ENCODE results near the gene HSPA12B.

GRCh38 chr20:3690413-3690812 lies 42.1 kb upstream of the HSPA12B start:
- TF ChIP-seq EZH2 (IDR thresholded peaks at IDR 0.05; ENCODE audit: borderline replicate concordance, low read depth, low read length, severe bottlenecking) (no peak), GATA2 (IDR thresholded peaks at IDR 0.05; ENCODE audit: insufficient read depth, insufficient read length, low read depth, low read length) (no peak), MYC (IDR thresholded peaks at IDR 0.05; ENCODE audit: low read depth, low read length) (no peak), CTCF (IDR thresholded peaks at IDR 0.05; ENCODE audit: extremely low read depth in 1 of 2, insufficient read depth in 1 of 2, low read depth in 1 of 2, low read length in 2 of 2) (no peak), POLR2AphosphoS5 (IDR thresholded peaks at IDR 0.05; ENCODE audit: insufficient read depth, low read depth, low read length) (no peak), POLR2A (IDR thresholded peaks at IDR 0.05; ENCODE audit: low read depth, low read length) (no peak), JUN (IDR thresholded peaks at IDR 0.05; ENCODE audit: borderline replicate concordance, insufficient read depth, insufficient read length, low read depth) (no peak), FOS (IDR thresholded peaks at IDR 0.05; ENCODE audit: borderline replicate concordance, insufficient read depth, low read length) (no peak)
- TF ChIP-seq, protein P1, sequence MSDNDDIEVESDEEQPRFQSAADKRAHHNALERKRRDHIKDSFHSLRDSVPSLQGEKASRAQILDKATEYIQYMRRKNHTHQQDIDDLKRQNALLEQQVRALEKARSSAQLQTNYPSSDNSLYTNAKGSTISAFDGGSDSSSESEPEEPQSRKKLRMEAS (IDR thresholded peaks at IDR 0.05; ENCODE audit: insufficient read depth, insufficient read length) = no peak
